BE2C (cell line): ENCODE measurements around the gene RAPSN. TPM values are rescaled to one million over a fixed set of nuclear protein-coding genes. Genes with fewer than 3 reads are reported as not detected.

Experiments
- DNase-seq: peaks from one replicate; pipeline ENCODE4 v3.0.0-alpha.2; 2020
- H3K27me3 ChIP-seq: fragments of 250-450 bp; sonication (Bioruptor Pico); 2 replicates; pipeline ENCODE4 v1.5.1; 2020; ENCODE audit warnings: mild to moderate bottlenecking
- H3K36me3 ChIP-seq: fragments of 250-450 bp; sonication (Bioruptor Pico); 2 replicates; pipeline ENCODE4 v1.5.1; 2020; ENCODE audit warnings: mild to moderate bottlenecking
- H3K4me1 ChIP-seq: fragments of 250-450 bp; sonication (Bioruptor Pico); 2 replicates; pipeline ENCODE4 v1.5.1; 2020
- H3K4me3 ChIP-seq: 2 replicates; pipeline ENCODE4 v1.5.1; 2011; ENCODE audit warnings: low read depth, low read length
- H3K9me3 ChIP-seq: fragments of 250-450 bp; sonication (Bioruptor Pico); 2 replicates; pipeline ENCODE4 v1.5.1; 2020
- CTCF ChIP-seq: IDR thresholded peaks from 2 replicates; pipeline ENCODE4 v1.5.1; 2012; ENCODE audit warnings: mild to moderate bottlenecking, low read depth, low read length
- polyA plus RNA-seq: library from polyadenylated mRNA; unstranded; fragments of >200 nt; gene quantifications from one replicate; pipeline ENCODE4 v1.2.1, GENCODE V29; 2012; ENCODE audit warnings: low read depth, missing spikeins; ENCODE audit not compliant: insufficient read length, insufficient read depth

Gene RAPSN
- not detected for polyA plus RNA-seq

- no peaks in the 10 kb centered on the region for H3K9me3 ChIP-seq
- H3K4me3 ChIP-seq, result no peak within 1 kb of the TSS
- no peak for TF ChIP-seq CTCF
- no peaks in the 10 kb centered on the region for H3K36me3 ChIP-seq
- H3K4me1 ChIP-seq, result no peaks in the 10 kb centered on the region
- DNase-seq, result no peak
- H3K27me3 ChIP-seq, result no peaks in the 10 kb centered on the region
Observed at GRCh38 chr11:47448566-47449427, at the start of gene RAPSN. TSS of gene RAPSN (minus strand) at chr11:47449136. CDS start at chr11:47448964, 172 bp downstream.

GRCh38 chr11:47498149-47498548 is 49.2 kb upstream of the RAPSN start:
- Histone ChIP-seq H3K4me1 (peaks cover 11% of the 10 kb centered on the region), H3K4me3 (no peak overlapping the region), H3K9me3 (no peaks in the 10 kb centered on the region), H3K36me3 (no peaks in the 10 kb centered on the region), H3K27me3 (no peaks in the 10 kb centered on the region)
- DNase-seq, result no peak
- no peak for TF ChIP-seq CTCF

GRCh38 chr11:47496808-47497207 is 47.9 kb upstream of the RAPSN start:
- TF ChIP-seq CTCF, result no peak
- Histone ChIP-seq H3K4me3 (no peak overlapping the region), H3K27me3 (no peaks in the 10 kb centered on the region), H3K36me3 (no peaks in the 10 kb centered on the region), H3K9me3 (no peaks in the 10 kb centered on the region), H3K4me1 (peaks cover 11% of the 10 kb centered on the region)
- no peak for DNase-seq

- DNase-seq, result no peak
- no peaks in the 10 kb centered on the region for H3K36me3 ChIP-seq
- no peak for TF ChIP-seq CTCF
Observed at GRCh38 chr11:47495856-47496217, 46.9 kb upstream of the RAPSN start.

GRCh38 chr11:47495011-47495855 is 46.3 kb upstream of the RAPSN start:
- Histone ChIP-seq H3K4me1 (peaks cover 11% of the 10 kb centered on the region), H3K36me3 (no peaks in the 10 kb centered on the region), H3K9me3 (no peaks in the 10 kb centered on the region), H3K27me3 (no peaks in the 10 kb centered on the region), H3K4me3 (no peak overlapping the region)
- DNase-seq, result no peak
- no peak for TF ChIP-seq CTCF

More at GRCh38 chr11:47495856-47496217, 46.9 kb upstream of the RAPSN start:
- Histone ChIP-seq H3K4me1 (peaks cover 11% of the 10 kb centered on the region), H3K4me3 (no peak overlapping the region), H3K9me3 (no peaks in the 10 kb centered on the region), H3K27me3 (no peaks in the 10 kb centered on the region)
